Spinal cord (tissue), 10 donors: Measurements from ENCODE around the gene PRKCZ. TPM values are rescaled to one million over a fixed set of nuclear protein-coding genes. Genes with fewer than 3 reads are reported as not detected.

Experiments used
- DNase-seq, 6 donors: peaks; one replicate each; pipeline versions ENCODE4 v3.0.0 to v3.0.0-alpha.2; 2013 to 2015; ENCODE audit warnings: low spot score in 6 of 6, low read depth in 4 of 6
- H3K27ac ChIP-seq: one replicate; pipeline ENCODE4 v1.5.1; 2013; ENCODE audit warnings: low read depth, low read length, control low read depth
- H3K27me3 ChIP-seq: one replicate; pipeline ENCODE4 v1.6.1; 2013; ENCODE audit warnings: low read length; ENCODE audit not compliant: control insufficient read depth, insufficient read depth
- H3K36me3 ChIP-seq: one replicate; pipeline ENCODE4 v1.6.1; 2013; ENCODE audit warnings: low read length; ENCODE audit not compliant: control insufficient read depth, insufficient read depth
- H3K4me1 ChIP-seq: one replicate; pipeline ENCODE4 v1.6.1; 2013; ENCODE audit warnings: low read length; ENCODE audit not compliant: control insufficient read depth, insufficient read depth
- H3K4me3 ChIP-seq: one replicate; pipeline ENCODE4 v1.5.1; 2013; ENCODE audit warnings: low read depth, low read length, control low read depth
- H3K9me3 ChIP-seq: one replicate; pipeline ENCODE4 v1.6.1; 2013; ENCODE audit warnings: low read length; ENCODE audit not compliant: control insufficient read depth, insufficient read depth
- WGBS: methylation state at CpG from one replicate; pipeline ENCODE4 v1.1.5; 2013; ENCODE audit warnings: missing lambda C conversion rate; ENCODE audit not compliant: insufficient coverage; 5-methylcytosine and 5-hydroxymethylcytosine counted together
- polyA plus RNA-seq, 2 donors: library from polyadenylated mRNA; unstranded; fragments of 120-200 nt; gene quantifications; one replicate each; pipeline ENCODE4 v1.2.1, GENCODE V29; 2013; ENCODE audit not compliant: insufficient read length in 2 of 2
- total RNA-seq, 2 donors: library from RNA; depleted of rRNA in 1 of 2; stranded (reverse); fragments of 120-200 nt in 1 of 2; fragments of >200 nt in 1 of 2; gene quantifications; one replicate each; pipeline versions ENCODE4 v1.2.3 to v1.2.4, GENCODE V29; 2013 to 2014
- donor health status: healthy.

Gene PRKCZ
- total and polyA plus RNA-seq, 4 donors, result 33.2 to 131 (median 93.1) TPM

DNA sequence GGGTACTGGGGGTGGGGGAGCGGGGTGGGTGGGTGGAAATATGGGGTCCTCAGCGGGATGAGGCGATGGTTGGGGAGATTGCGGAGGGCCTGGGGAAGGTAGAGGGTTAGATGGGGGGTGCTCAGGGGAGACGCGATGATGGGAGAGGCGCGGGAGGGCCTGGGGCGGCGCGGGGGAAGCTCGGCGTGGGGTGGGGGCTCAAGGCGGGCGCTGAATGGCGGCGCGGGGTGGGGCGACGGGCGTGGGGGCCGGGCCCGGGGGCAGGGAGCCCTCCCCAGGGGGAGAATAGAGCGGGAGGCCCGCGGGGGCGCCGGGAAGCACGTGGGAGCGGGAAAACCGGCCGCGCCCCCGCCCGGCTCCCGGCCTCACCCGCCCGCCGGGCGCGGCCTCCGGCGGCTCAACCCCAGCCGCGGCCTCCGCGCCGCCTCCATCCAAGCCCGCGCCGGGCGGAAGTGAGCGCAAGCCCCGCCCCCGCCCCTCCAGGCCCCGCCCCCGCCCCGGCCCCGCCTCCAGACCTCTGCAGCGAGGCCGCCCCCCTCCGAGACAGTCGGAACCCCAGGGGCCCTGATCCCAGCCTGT is 144.2 kb downstream of the PRKCZ start, which contains the start of gene FAAP20:
FAAP20 (minus strand) TSS at position 454 of the 579 bp plus-strand sequence; CDS start at position 431, 23 bp downstream.
- Histone ChIP-seq H3K36me3 (peaks cover 46% of the 10 kb centered on the region), H3K27me3 (no peaks in the 10 kb centered on the region), H3K27ac (peak within 1 kb of the TSS; percentile 94), H3K4me3 (peak within 1 kb of the TSS; percentile 50), H3K9me3 (no peaks in the 10 kb centered on the region), H3K4me1 (peaks cover 73% of the 10 kb centered on the region)
- WGBS, result 0% methylated on average over 45 of the region's 63 CpGs
- DNase-seq, result peak in 2 of 6 donors; percentile 84 to 87

DNA sequence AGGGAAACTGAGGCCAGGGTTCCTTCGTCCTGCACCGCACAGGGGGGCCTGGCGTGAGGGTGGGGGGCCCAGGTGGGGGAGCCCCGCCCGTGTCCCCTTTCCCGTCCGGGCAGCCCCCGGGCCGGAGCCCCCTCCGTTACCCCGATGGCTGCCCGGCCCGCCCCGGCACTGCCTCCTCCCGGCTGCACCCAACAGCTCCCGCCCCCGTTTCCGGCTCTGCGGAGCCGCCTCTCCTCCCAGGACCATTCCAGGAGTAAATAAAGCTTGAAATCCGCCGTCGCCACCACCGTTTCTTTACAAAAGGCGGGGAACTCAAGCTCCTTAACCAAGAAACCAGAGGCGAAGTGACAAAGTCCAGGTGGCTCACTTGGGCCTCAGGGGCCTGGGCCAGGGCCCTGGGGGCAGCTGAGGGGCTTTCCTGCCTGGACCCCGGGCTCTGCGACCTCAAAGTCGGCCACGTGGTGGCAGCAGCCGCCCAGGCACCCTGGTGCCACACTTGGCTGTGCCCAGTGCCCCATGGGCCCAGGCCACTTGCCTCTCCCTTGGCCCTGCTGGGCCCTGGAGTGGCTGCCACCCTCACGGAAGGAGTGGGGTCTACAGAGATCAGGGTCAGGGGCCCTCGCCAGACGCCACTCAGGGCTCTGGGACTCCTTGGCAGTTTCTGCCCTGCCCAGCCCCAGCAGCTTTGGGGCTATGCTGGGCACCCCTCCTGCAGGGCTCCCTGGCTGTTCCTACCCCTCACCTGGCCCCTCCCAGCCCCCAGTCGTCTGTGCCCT is 144.9 kb downstream of the PRKCZ start:
- Histone ChIP-seq H3K9me3 (no peaks in the 10 kb centered on the region), H3K36me3 (peaks cover 41% of the 10 kb centered on the region), H3K27me3 (no peaks in the 10 kb centered on the region), H3K27ac (peak overlapping the region; percentile 94), H3K4me1 (peaks cover 67% of the 10 kb centered on the region), H3K4me3 (peak overlapping the region; percentile 50)
- WGBS, result 4% methylated on average over 35 of the region's 35 CpGs
- DNase-seq, result peak in 3 of 6 donors; percentile 66 to 91 (median 90)

DNA sequence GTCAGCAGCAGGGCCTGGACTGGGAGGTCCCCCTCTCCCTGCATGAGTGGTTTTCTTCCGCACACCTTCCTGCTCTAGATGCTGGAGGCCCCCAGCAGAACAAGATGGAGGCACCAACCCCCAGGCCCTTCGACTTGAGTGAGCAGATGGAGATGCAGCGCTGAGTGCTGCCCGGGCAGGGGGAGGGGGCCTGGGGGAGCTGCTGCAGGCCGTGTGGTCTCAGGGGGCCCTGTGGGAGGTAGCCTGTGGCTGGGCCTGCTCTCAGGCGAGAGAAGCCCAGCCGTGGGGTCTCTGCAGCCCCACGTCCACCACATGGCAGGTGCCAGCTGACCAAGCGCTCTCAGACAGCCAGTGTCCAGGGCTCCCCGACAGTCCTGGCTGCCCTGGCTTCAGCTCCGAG is 145.6 kb downstream of the PRKCZ start:
- peak overlapping the region; percentile 94 for H3K27ac ChIP-seq
- H3K4me1 ChIP-seq, result peaks cover 60% of the 10 kb centered on the region
- H3K9me3 ChIP-seq, result no peaks in the 10 kb centered on the region
- peaks cover 38% of the 10 kb centered on the region for H3K36me3 ChIP-seq
- H3K4me3 ChIP-seq, result no peak overlapping the region
- no peaks in the 10 kb centered on the region for H3K27me3 ChIP-seq
- no peak for DNase-seq
- 68% methylated on average over 11 of the region's 11 CpGs for WGBS

DNA sequence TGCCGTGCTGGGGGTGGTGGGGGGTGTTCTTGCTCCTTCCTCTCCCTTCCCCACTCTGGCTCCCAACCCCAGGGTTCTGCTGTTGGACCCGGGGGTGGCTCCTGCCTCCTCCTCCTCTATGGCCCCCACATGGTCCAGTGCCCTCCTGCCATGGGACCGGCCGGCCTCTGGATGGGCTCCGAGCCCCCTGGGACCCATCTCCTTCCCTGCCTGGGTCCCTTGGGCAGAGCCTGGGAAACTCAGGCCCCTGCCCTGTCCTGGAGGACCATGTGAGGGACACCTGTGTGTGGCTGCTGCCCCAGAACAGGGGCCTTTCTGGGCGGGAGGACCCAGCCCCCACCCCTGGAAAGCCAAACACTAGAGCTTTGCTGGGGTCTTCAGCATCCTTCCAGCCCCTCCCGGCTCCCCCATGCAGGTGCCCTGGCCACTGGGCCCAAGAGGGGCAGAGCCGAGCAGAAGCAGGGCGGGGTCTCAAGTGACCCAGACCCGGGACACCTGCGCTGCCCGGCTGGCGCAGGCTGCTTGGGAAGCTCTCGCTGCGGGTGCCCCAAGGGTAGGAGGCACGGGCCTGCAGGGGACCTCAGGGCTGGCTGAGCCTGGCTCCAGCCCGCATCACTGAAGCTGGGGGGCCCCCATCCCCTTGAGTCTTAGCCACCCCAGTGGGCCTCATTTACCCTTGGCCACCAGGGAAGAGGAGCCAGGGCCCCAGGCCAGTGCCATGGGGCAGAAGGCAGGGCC is 146.9 kb downstream of the PRKCZ start:
- 85% methylated on average over 16 of the region's 17 CpGs for WGBS
- Histone ChIP-seq H3K4me3 (no peak overlapping the region), H3K36me3 (peaks cover 28% of the 10 kb centered on the region), H3K27ac (no peak overlapping the region), H3K9me3 (no peaks in the 10 kb centered on the region), H3K27me3 (no peaks in the 10 kb centered on the region), H3K4me1 (peaks cover 49% of the 10 kb centered on the region)
- no peak for DNase-seq

DNA sequence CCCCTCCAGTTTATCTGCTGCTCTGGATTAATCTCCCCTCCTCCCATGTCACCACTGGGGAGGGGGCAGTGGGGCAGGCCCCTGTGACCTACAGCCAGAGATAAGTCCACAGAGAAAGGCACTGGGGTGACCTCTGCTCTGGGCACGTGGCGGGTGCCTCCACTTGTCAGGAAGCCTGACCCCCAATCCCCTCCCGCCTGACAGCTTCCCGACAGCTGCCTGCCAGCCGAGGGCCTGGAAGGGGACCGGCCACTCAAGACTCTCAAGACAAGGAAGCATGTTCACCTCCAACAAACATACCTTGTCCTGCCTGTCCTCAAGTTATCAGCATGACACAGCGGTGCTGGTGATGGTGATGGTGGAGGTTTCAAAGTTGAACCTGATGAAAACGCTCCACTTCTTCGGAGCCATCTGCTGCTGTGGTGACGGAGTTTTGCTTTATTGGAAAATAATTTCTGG is 147.5 kb downstream of the PRKCZ start:
- H3K27ac ChIP-seq, result no peak overlapping the region
- 79% methylated on average over 6 of the region's 10 CpGs for WGBS
- H3K4me1 ChIP-seq, result peaks cover 42% of the 10 kb centered on the region

DNA sequence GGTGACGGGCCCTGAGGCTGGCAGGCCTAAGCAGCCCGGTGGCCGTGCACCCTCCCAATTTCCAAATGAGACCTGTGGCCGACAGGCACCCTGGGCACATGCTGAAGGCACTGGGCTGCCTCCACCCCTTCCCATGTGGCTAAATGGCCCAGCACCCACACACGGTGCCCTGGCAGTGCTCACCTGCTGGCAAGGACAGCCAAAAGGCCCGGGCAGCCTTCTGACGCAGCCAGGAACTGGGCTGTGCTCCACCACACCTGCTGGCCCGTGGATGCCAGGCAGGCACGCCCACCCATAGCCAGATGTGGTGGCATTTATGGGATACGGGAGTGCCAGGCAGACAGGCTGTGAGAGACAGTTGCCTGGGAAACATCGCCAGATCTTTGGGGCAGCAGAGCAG is 148.4 kb downstream of the PRKCZ start:
- H3K36me3 ChIP-seq, result peaks cover 14% of the 10 kb centered on the region
- peak overlapping the region; percentile 65 for H3K27ac ChIP-seq
- H3K27me3 ChIP-seq, result no peaks in the 10 kb centered on the region
- H3K9me3 ChIP-seq, result no peaks in the 10 kb centered on the region
- H3K4me3 ChIP-seq, result no peak overlapping the region
- DNase-seq, result no peak
- peaks cover 37% of the 10 kb centered on the region for H3K4me1 ChIP-seq
- WGBS, result 75% methylated on average over 11 of the region's 11 CpGs

More for the DNA sequence above, 147.5 kb downstream of the PRKCZ start:
- DNase-seq, result no peak
- peaks cover 22% of the 10 kb centered on the region for H3K36me3 ChIP-seq
- no peaks in the 10 kb centered on the region for H3K27me3 ChIP-seq
- H3K9me3 ChIP-seq, result no peaks in the 10 kb centered on the region
- no peak overlapping the region for H3K4me3 ChIP-seq

DNA sequence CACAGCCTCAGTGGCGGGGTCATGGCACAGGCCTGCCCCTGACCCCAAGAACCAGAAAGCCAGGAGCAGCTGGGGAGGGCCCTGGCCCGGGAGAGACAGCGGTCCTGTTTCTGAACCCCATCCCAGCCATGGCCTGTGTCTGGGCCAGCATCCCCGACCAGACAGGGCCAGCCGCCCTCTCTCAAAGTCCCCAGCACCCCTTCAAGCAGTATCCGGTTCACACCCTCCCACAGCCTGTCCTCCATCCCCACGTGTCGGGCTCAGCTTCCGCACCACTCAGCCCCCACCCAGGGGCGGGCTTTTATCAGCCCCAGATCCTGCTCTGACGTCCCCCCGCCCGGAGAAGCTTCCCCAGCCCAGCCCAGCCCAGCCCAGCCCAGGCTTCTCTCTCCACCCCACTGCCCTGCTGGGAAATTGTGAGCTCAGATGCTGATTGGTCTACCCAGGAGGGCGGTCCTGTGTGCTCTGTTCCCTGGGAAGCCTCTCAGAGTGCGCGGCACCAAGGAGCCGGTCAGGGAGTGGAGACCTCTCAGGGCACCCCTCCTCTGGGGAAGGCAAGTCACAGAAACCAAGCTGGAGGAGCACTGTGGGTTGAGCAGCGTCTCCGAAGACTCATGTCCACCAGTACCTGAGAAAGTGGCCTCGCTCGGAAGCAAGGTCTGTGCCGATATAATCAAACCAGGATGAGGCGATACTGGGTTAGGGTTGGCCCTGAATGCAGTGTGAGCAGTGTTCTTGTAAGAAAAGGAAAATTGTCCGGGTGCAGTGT is 149.0 kb downstream of the PRKCZ start:
- Histone ChIP-seq H3K27ac (peak overlapping the region; percentile 65), H3K4me3 (peak overlapping the region; percentile 16), H3K36me3 (peaks cover 10% of the 10 kb centered on the region), H3K4me1 (peaks cover 38% of the 10 kb centered on the region), H3K9me3 (no peaks in the 10 kb centered on the region), H3K27me3 (no peaks in the 10 kb centered on the region)
- DNase-seq, result peak in 2 of 6 donors; percentile 82 to 86
- WGBS, result 26% methylated on average over 24 of the region's 24 CpGs

DNA sequence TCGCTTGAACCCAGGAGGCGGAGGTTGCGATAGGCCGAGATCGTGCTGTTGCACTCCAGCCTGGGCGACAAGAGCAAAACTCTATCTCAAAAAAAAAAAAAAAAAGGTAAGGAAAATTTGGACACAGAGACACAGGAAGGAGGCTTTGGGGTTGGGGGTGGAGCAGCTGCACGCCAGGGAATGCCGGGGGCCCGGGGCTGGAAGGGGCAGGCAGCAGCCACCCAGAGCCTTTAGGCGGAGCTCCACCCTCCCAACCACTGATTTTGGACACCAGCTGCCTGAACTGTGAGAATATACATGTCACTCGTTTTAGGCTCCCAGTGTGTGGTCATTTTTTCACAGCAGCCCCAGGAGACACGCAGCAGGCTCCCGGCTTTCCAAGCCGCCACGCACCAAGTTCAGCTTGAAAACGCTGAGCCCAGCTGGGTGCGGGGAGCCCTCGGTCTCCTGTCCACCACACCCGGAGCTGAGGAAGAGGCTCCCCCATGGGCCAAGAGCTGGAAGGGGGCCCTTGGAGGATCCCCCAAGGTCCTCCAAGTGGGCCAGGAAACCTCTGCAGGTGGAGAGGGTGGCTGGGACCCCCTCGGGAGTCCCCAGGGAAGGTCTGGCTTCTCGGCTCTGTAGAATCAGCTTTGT is 150.2 kb downstream of the PRKCZ start:
- no peak for DNase-seq
- Histone ChIP-seq H3K9me3 (no peaks in the 10 kb centered on the region), H3K4me3 (no peak overlapping the region), H3K27ac (no peak overlapping the region), H3K4me1 (peaks cover 38% of the 10 kb centered on the region), H3K36me3 (peaks cover 10% of the 10 kb centered on the region), H3K27me3 (no peaks in the 10 kb centered on the region)
- WGBS, result 68% methylated on average over 15 of the region's 21 CpGs
